ENCODE measurements around the gene NOL6. TPM values are rescaled to one million over a fixed set of nuclear protein-coding genes. Genes with fewer than 3 reads are reported as not detected.
"Not testable (repeated sequence)": the region's sequence is repeated elsewhere in the genome, so short reads cannot be mapped to it uniquely, and the experiment has no call there.

Gene NOL6, protein sequence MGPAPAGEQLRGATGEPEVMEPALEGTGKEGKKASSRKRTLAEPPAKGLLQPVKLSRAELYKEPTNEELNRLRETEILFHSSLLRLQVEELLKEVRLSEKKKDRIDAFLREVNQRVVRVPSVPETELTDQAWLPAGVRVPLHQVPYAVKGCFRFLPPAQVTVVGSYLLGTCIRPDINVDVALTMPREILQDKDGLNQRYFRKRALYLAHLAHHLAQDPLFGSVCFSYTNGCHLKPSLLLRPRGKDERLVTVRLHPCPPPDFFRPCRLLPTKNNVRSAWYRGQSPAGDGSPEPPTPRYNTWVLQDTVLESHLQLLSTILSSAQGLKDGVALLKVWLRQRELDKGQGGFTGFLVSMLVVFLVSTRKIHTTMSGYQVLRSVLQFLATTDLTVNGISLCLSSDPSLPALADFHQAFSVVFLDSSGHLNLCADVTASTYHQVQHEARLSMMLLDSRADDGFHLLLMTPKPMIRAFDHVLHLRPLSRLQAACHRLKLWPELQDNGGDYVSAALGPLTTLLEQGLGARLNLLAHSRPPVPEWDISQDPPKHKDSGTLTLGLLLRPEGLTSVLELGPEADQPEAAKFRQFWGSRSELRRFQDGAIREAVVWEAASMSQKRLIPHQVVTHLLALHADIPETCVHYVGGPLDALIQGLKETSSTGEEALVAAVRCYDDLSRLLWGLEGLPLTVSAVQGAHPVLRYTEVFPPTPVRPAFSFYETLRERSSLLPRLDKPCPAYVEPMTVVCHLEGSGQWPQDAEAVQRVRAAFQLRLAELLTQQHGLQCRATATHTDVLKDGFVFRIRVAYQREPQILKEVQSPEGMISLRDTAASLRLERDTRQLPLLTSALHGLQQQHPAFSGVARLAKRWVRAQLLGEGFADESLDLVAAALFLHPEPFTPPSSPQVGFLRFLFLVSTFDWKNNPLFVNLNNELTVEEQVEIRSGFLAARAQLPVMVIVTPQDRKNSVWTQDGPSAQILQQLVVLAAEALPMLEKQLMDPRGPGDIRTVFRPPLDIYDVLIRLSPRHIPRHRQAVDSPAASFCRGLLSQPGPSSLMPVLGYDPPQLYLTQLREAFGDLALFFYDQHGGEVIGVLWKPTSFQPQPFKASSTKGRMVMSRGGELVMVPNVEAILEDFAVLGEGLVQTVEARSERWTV
- total RNA-seq (10 to 100 TPM; 10.9 to 20.6 (median 17.6) TPM), polyA plus RNA-seq (10 to 100 TPM; 27.8 to 28.2 TPM)

GRCh38 chr9:33473643-33474352 is at the start of gene NOL6:
Gene NOL6, minus strand, starts transcription at chr9:33473924. Its CDS starts 82 bp downstream, at chr9:33473842.
- ATAC-seq (peak; percentile 99 to 100 (median 100)), FAIRE-seq (peak; percentile 98), DNase-seq (peak; percentile 91 to 99 (median 97))
- no peaks in the 10 kb centered on the region for H3K9me3 ChIP-seq
- H3K36me3 ChIP-seq = peaks cover 6 to 14% (median 13%) of the 10 kb centered on the region in 3 donors
- peak within 1 kb of the TSS in 2 of 4 donors; percentile 35 to 57 for H3K27ac ChIP-seq
- H3K4me3 ChIP-seq = peak within 1 kb of the TSS; percentile 73 to 100 (median 94)
- no peaks in the 10 kb centered on the region for H3K27me3 ChIP-seq
- intact Hi-C loops (cut with DNase I) = no loop called here
- no peak for TF ChIP-seq CTCF (IDR thresholded peaks at IDR 0.05)
- WGBS, 2 donors = 0 to 1% methylated on average over 32 of the region's 32 CpGs
- H3K4me1 ChIP-seq = peaks cover 10 to 17% (median 11%) of the 10 kb centered on the region in 3 donors

DNA sequence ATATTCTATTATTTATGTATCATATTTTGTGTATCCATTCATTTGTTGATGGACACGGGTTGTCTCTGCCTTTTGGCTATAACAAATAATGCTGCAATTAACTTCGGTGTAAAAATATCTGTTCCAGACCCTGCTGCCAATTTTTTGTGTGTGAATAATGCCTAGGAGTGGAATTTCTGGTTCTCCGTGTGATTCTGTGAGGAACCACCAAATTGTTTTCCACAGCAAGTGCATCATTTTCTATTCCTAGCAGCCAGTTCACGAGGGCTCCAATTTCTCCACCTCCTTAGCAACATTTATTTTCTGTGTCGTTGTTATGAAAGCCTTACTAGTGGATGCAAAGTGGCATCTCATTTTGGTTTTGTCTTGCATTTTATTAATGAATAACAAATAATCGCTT is 48.1 kb upstream of the NOL6 start:
- H3K27ac ChIP-seq; H3K36me3 ChIP-seq; intact Hi-C loops (cut with DNase I); H3K9me3 ChIP-seq; ATAC-seq; DNase-seq; H3K4me1 ChIP-seq; H3K4me3 ChIP-seq; FAIRE-seq: not testable (repeated sequence)
- peaks cover 0 to 28% (median under 1%) of the 10 kb centered on the region in 4 donors for H3K27me3 ChIP-seq
- 47 to 63% methylated on average over 6 of the region's 6 CpGs for WGBS, 2 donors

DNA sequence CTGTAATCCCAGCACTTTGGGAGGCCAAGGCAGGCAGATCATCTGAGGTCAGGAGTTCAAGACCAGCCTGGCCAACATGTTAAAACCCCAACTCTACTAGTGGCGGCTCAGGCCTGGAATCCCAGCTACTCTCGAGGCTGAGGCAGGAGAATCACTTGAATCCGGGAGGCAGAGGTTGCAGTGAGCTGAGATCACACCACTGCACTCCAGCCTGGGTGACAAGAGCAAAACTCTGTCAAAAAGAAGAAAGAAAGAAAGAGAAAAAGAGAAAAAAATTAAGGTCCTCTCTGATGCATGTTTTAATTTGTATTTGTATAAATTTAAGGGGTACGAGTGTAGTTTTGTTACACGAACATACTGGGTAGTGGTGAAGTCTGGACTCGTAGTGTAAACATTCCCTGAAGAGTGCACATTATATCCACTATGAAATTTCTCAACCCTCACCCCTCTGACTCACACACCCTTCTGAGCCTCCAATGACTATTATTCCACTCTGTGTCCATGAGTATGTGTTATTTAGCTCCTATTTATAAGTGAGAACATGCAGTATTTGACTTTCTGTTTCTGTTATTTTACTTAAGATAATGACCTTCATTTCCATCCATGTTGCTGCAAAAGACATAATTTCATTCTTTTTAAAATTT is 44.3 kb upstream of the NOL6 start:
- intact Hi-C loops (cut with DNase I); FAIRE-seq: not testable (repeated sequence)

DNA sequence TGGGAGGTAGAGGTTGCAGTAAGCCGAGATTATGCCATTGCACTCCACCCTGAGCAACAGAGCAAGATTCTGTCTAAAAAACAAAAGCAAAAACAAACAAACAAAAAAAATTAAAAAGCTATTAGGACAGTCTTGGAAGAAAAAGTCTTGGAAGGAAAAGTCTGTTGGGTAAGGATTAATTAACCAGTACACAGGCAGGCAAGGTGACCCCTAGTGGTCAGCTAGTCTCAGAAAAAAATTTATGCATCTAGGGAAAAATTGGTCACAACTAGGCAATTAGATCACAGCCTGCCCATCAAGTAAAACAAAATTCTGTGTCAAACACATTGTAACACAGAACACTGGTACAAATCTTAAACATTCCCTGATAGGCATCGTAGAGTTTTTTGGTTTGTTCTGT is 43.6 kb upstream of the NOL6 start:
- peak in 2 of 6 donors; percentile 12 to 23 for DNase-seq

More for the DNA sequence above, 44.3 kb upstream of the NOL6 start:
- H3K27me3 ChIP-seq, H3K4me3 ChIP-seq, H3K4me1 ChIP-seq, H3K36me3 ChIP-seq, H3K27ac ChIP-seq, ATAC-seq, DNase-seq, H3K9me3 ChIP-seq: not testable (repeated sequence)
- WGBS, 2 donors = 27 to 39% methylated on average over 6 of the region's 6 CpGs

DNA sequence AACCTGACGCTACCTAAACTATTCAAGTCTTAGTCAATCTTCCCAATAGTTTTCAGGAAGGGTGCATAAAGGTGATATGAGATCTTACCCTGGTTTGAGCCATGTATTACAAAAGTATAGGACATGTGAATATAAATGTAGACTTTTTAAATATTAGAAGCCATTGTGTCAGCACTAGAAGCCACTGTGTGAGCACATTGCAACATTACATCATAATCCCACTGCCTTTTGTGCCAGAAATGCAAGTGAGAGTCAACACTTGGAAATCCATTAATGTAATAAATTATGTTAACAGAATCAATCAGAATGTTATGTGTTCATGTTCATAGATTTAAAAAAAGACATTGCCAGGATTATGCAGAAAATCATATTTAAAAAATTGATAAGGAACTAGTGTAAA is 42.7 kb upstream of the NOL6 start:
- intact Hi-C loops (cut with DNase I); FAIRE-seq: not testable (repeated sequence)

More for the DNA sequence above, 43.6 kb upstream of the NOL6 start:
- H3K36me3 ChIP-seq = no peaks in the 10 kb centered on the region
- WGBS, 2 donors = 57 to 67% methylated on average over 2 of the region's 2 CpGs
- FAIRE-seq (no peak), ATAC-seq (peak; percentile 53 to 86 (median 82))
- no peaks in the 10 kb centered on the region for H3K9me3 ChIP-seq
- TF ChIP-seq CTCF (IDR thresholded peaks at IDR 0.05) = peak in 3 of 4 donors; percentile 29 to 66 (median 47)
- intact Hi-C loops (cut with DNase I) = no loop called here
- no peaks in the 10 kb centered on the region for H3K4me1 ChIP-seq
- peaks cover 0 to 7% (median 0%) of the 10 kb centered on the region in 4 donors for H3K27me3 ChIP-seq
- H3K27ac ChIP-seq = no peak overlapping the region
- H3K4me3 ChIP-seq = no peak overlapping the region

GRCh38 chr9:33515342-33515995 is 41.7 kb upstream of the NOL6 start:
- WGBS, 2 donors = 58 to 65% methylated on average over 2 of the region's 2 CpGs
- H3K4me1 ChIP-seq; H3K9me3 ChIP-seq; intact Hi-C loops (cut with DNase I); H3K36me3 ChIP-seq; DNase-seq; H3K27ac ChIP-seq; H3K4me3 ChIP-seq; ATAC-seq; FAIRE-seq; H3K27me3 ChIP-seq: not testable (repeated sequence)

More for the DNA sequence above, 42.7 kb upstream of the NOL6 start:
- WGBS, 2 donors = 67 to 89% methylated on average over 1 of the region's 1 CpG
- not testable (repeated sequence) for H3K4me1 ChIP-seq, DNase-seq, H3K27me3 ChIP-seq, H3K27ac ChIP-seq, ATAC-seq, H3K9me3 ChIP-seq, H3K4me3 ChIP-seq, H3K36me3 ChIP-seq

- H3K4me1 ChIP-seq; H3K36me3 ChIP-seq; H3K4me3 ChIP-seq; DNase-seq; H3K9me3 ChIP-seq; H3K27ac ChIP-seq; intact Hi-C loops (cut with DNase I); H3K27me3 ChIP-seq; ATAC-seq; FAIRE-seq: not testable (repeated sequence)
- WGBS, 2 donors = 89 to 94% methylated on average over 2 of the region's 2 CpGs
These were observed 38.8 kb upstream of the NOL6 start for GRCh38 chr9:33512535-33512934.

DNA sequence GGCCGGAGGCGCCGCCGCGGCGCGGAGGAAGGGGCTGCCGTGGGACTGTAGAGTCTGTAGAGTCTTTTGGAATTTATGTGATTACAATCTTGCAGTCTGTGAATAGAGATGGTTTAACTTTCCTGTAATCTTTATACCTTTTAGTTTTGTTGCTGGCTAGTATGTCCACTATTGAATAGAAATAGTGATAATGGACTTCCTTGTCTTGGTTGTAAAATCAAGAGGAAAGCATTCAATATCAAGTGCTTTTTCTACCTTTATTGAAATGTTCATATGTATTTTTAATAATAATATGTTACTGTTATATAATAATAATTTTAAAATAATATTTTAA is 37.4 kb upstream of the NOL6 start:
- peak; percentile 65 for FAIRE-seq
- 1 to 2% methylated on average over 8 of the region's 8 CpGs for WGBS, 2 donors

More for the DNA sequence above, 37.4 kb upstream of the NOL6 start:
- H3K36me3 ChIP-seq; DNase-seq; H3K27me3 ChIP-seq; H3K9me3 ChIP-seq; intact Hi-C loops (cut with DNase I); H3K4me1 ChIP-seq: not testable (repeated sequence)
- ATAC-seq = peak in 1 of 4 donors; percentile 22
- H3K27ac ChIP-seq = peak overlapping the region; percentile 65 to 85 (median 74)
- H3K4me3 ChIP-seq = peak overlapping the region; percentile 37 to 51 (median 42)
